NCI-H2081 (cell line): ENCODE results near the gene MYO9A.
"Not testable (repeated sequence)": the region's sequence is repeated elsewhere in the genome, so short reads cannot be mapped to it uniquely, and the experiment has no call there.

ENCODE experiments used
- DNase-seq, 2 experiments: peaks; one replicate each; lab custom pipeline; 2025; lab: John Stamatoyannopoulos, UW

MYO9A gene

GRCh38 chr15:71945012-71945411 lies 172.9 kb downstream of the MYO9A start:
- DNase-seq: no peak

GRCh38 chr15:71943806-71944205 lies 174.1 kb downstream of the MYO9A start:
- no peak for DNase-seq

GRCh38 chr15:71939981-71940588 lies 177.9 kb downstream of the MYO9A start:
- DNase-seq: no peak

GRCh38 chr15:71937650-71938311 lies 180.2 kb downstream of the MYO9A start:
- no peak for DNase-seq

- no peak for DNase-seq
Observed at GRCh38 chr15:71934446-71934845, 183.5 kb downstream of the MYO9A start.

- DNase-seq: no peak
Observed at GRCh38 chr15:71932689-71933088, 185.3 kb downstream of the MYO9A start.

- DNase-seq: no peak
Observed at GRCh38 chr15:71931261-71931660, 186.7 kb downstream of the MYO9A start.

GRCh38 chr15:71925145-71925544 lies 192.8 kb downstream of the MYO9A start:
- DNase-seq: no peak

- DNase-seq: no peak
Observed at GRCh38 chr15:71921191-71921590, 196.8 kb downstream of the MYO9A start.

- no peak for DNase-seq
Observed at GRCh38 chr15:71920573-71920972, 197.4 kb downstream of the MYO9A start.

- peak in 1 of 2 experiments; percentile 58 for DNase-seq
Observed at GRCh38 chr15:71916834-71917233, 201.1 kb downstream of the MYO9A start.

- DNase-seq: no peak
Observed at GRCh38 chr15:71914092-71914491, 203.9 kb downstream of the MYO9A start.

- DNase-seq: no peak
Observed at GRCh38 chr15:71899674-71900073, 218.3 kb downstream of the MYO9A start.

- DNase-seq: no peak
Observed at GRCh38 chr15:71893691-71894090, 224.3 kb downstream of the MYO9A start.

- DNase-seq: no peak
Observed at GRCh38 chr15:71892335-71892734, 225.6 kb downstream of the MYO9A start.

- DNase-seq: no peak
Observed at GRCh38 chr15:71891026-71891425, 226.9 kb downstream of the MYO9A start.

GRCh38 chr15:71889947-71890346 lies 228.0 kb downstream of the MYO9A start:
- DNase-seq: no peak

GRCh38 chr15:71889385-71889784 lies 228.6 kb downstream of the MYO9A start:
- no peak for DNase-seq

GRCh38 chr15:71888797-71889196 lies 229.2 kb downstream of the MYO9A start:
- DNase-seq: no peak

GRCh38 chr15:71885390-71885789 lies 232.6 kb downstream of the MYO9A start:
- no peak for DNase-seq

- no peak for DNase-seq
Observed at GRCh38 chr15:71883447-71883846, 234.5 kb downstream of the MYO9A start.

- DNase-seq: no peak
Observed at GRCh38 chr15:71880276-71880675, 237.7 kb downstream of the MYO9A start.

- no peak for DNase-seq
Observed at GRCh38 chr15:71874245-71874644, 243.7 kb downstream of the MYO9A start.

- DNase-seq: not testable (repeated sequence)
Observed at GRCh38 chr15:71858232-71858631, 259.7 kb downstream of the MYO9A start.
